NCI-H1417 treated with DMSO at 0.1 percent for 48 hours (cell line): ENCODE measurements around the gene SLC6A12.

Experiments used
- DNase-seq: peaks from one replicate; lab custom pipeline; 2025; lab: John Stamatoyannopoulos, UW

SLC6A12 gene

GRCh38 chr12:177980-178828 is 35.8 kb downstream of the SLC6A12 start:
- DNase-seq = no peak

GRCh38 chr12:177336-177979 is 36.5 kb downstream of the SLC6A12 start:
- no peak for DNase-seq

- DNase-seq = no peak
These were observed 37.4 kb downstream of the SLC6A12 start for GRCh38 chr12:176321-177181.

- no peak for DNase-seq
These were observed 38.2 kb downstream of the SLC6A12 start for GRCh38 chr12:175759-176158.

GRCh38 chr12:175250-175649 is 38.7 kb downstream of the SLC6A12 start:
- no peak for DNase-seq

GRCh38 chr12:174596-174995 is 39.4 kb downstream of the SLC6A12 start:
- no peak for DNase-seq

GRCh38 chr12:174124-174523 is 39.8 kb downstream of the SLC6A12 start:
- DNase-seq = no peak

- no peak for DNase-seq
These were observed 41.2 kb downstream of the SLC6A12 start for GRCh38 chr12:172732-173161.

- DNase-seq = no peak
These were observed 41.9 kb downstream of the SLC6A12 start for GRCh38 chr12:171743-172676.

GRCh38 chr12:171276-171675 is 42.7 kb downstream of the SLC6A12 start:
- DNase-seq = no peak

- no peak for DNase-seq
These were observed 43.4 kb downstream of the SLC6A12 start for GRCh38 chr12:170371-171225.

- DNase-seq = no peak
These were observed 44.2 kb downstream of the SLC6A12 start for GRCh38 chr12:169528-170370.

GRCh38 chr12:168763-169525 is 45.0 kb downstream of the SLC6A12 start:
- no peak for DNase-seq

- no peak for DNase-seq
These were observed 45.9 kb downstream of the SLC6A12 start for GRCh38 chr12:167959-168600.

GRCh38 chr12:166425-167075 is 47.4 kb downstream of the SLC6A12 start:
- DNase-seq = no peak

- no peak for DNase-seq
These were observed 48.0 kb downstream of the SLC6A12 start for GRCh38 chr12:165862-166368.

GRCh38 chr12:164207-164606 is 49.8 kb downstream of the SLC6A12 start:
- no peak for DNase-seq
